Measurements from ENCODE around the gene SUSD4. TPM values are rescaled to one million over a fixed set of nuclear protein-coding genes. Genes with fewer than 3 reads are reported as not detected.

SUSD4 gene
- total RNA-seq, 1 experiment from 2014 or later, result 3.5 TPM

GRCh38 chr1:223214261-223214807, 149.6 kb downstream of the SUSD4 start:
- Histone ChIP-seq H2AK5ac (ENCODE audit: insufficient read length, low read length) (no peak overlapping the region), H4K20me1 (ENCODE audit: control insufficient read depth, insufficient read depth, insufficient read length) (no peaks in the 10 kb centered on the region), H4K8ac (replicated peaks; ENCODE audit: insufficient read length, low read depth, low read length) (no peak overlapping the region), H2BK20ac (ENCODE audit: low read depth, low read length, poor library complexity, severe bottlenecking) (no peak overlapping the region), H4K91ac (ENCODE audit: insufficient read length, low read depth, low read length) (no peak overlapping the region), H3T11ph (ENCODE audit: low read length) (no peak overlapping the region), H3K4me2 (ENCODE audit: insufficient read depth, insufficient read length, low read length) (no peak overlapping the region), H3K14ac (ENCODE audit: insufficient read depth, low read length) (no peak overlapping the region; the same call in 1 of the 2 replicates), H3K79me2 (ENCODE audit: insufficient read depth, low read length) (no peaks in the 10 kb centered on the region), H3K23ac (ENCODE audit: insufficient read length, low read depth, low read length) (no peak overlapping the region), H3K18ac (ENCODE audit: insufficient read length, low read depth, low read length) (no peak overlapping the region), H2BK12ac (ENCODE audit: insufficient read length, low read depth, low read length) (no peak overlapping the region), H3K9ac (ENCODE audit: extremely low read depth, insufficient read length, low read length) (no peak overlapping the region), H3K4me1 (ENCODE audit: insufficient read depth, low read length) (no peaks in the 10 kb centered on the region), H2BK120ac (ENCODE audit: low read depth, low read length, poor library complexity, severe bottlenecking) (no peak overlapping the region), H2BK5ac (ENCODE audit: insufficient read length, low read length) (no peak overlapping the region), H3K27me3 (ENCODE audit: insufficient read depth, low read length) (no peaks in the 10 kb centered on the region), H4K5ac (ENCODE audit: insufficient read length, low read depth, low read length) (no peak overlapping the region), H3K9me3 (ENCODE audit: control insufficient read depth, low read depth, low read length) (peaks cover 11% of the 10 kb centered on the region), H3K4ac (ENCODE audit: low read depth, low read length) (no peak overlapping the region), H3K79me1 (ENCODE audit: insufficient read depth, low read depth, low read length, poor library complexity, severe bottlenecking) (no peaks in the 10 kb centered on the region), H3K23me2 (ENCODE audit: insufficient read length, low read depth, low read length, poor library complexity, severe bottlenecking) (no peaks in the 10 kb centered on the region), H3K56ac (ENCODE audit: insufficient read length, low read depth, low read length) (no peak overlapping the region), H3K27ac (ENCODE audit: insufficient read length, low read depth, low read length) (no peak overlapping the region), H2BK15ac (ENCODE audit: low read depth, low read length) (no peak overlapping the region), H2AFZ (ENCODE audit: low read length) (no peak overlapping the region)
- TF ChIP-seq CTCF (conservative IDR thresholded peaks at IDR 0.05), result no peak
- H3K27ac Mint-ChIP-seq, result no peak overlapping the region
- peaks cover 4 to 13% (median 11%) of the 10 kb centered on the region in 3 experiments; a peak in 5 of 7 replicates for H3K36me3 Mint-ChIP-seq (ENCODE audit: insufficient read depth in 1 of 3, low read depth in 3 of 3)
- H3K27me3 Mint-ChIP-seq (ENCODE audit: low read depth), result peaks cover 3% of the 10 kb centered on the region
- no CpG with 5 or more reads among the region's 5 CpGs for WGBS (ENCODE audit: extremely low coverage, insufficient read length, low lambda C conversion rate)
- no peak overlapping the region for H3K4me3 Mint-ChIP-seq
- H3K9me3 Mint-ChIP-seq, result peaks cover 14% of the 10 kb centered on the region in 2 experiments
- H3K4me1 Mint-ChIP-seq, result peaks cover 4 to 5% of the 10 kb centered on the region in 2 experiments
- DNase-seq, result peak; percentile 6
